GM11168 (cell line): ENCODE results near the gene CPNE7.

Experiments used
- in situ Hi-C: fragments of 300-500 bp; cut with MboI; formaldehyde crosslinking; loops from one replicate; pipeline ENCODE4 v1.12.0; 2022; ENCODE audit warnings: low sequenced_read_pairs; ENCODE audit not compliant: unreplicated experiment

Gene CPNE7

DNA sequence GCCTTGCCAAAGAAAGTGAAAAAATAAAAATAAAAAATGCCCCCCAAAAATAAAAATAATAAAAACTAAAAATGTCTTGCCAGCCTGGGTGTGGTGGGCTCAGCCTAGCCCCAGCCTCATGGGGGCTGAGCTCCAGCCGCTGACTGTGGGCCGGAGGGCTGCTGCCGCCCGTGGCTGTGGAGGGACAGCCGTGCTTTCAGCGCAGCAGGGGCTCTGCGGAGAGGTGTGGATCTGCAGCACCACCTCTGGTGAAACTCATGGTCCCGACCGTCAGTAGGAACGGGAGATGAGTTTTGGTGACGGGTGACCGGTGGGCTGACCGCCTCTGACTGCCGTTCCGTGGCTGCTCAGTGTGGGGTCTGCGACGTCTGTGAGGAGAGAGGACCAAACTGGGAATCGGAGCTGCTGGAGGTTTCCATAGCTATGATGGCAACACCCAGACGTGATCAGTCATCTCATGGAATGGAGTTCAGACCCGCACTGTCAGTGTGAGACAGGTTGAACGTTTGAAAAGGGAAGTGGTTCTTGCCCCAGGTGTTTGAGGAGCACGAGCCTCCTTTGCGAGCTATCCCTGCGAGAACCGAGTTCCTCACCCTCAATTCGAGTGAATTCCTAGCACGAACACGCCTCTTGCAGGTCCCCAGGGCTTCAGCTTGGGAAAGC, 27.1 kb upstream of the CPNE7 start:
- in situ Hi-C loops = no loop called here

- in situ Hi-C loops = no loop called here
Observed at GRCh38 chr16:89549007-89549700, 26.4 kb upstream of the CPNE7 start.

GRCh38 chr16:89550421-89551007, 25.0 kb upstream of the CPNE7 start:
- in situ Hi-C loops = no loop called here

DNA sequence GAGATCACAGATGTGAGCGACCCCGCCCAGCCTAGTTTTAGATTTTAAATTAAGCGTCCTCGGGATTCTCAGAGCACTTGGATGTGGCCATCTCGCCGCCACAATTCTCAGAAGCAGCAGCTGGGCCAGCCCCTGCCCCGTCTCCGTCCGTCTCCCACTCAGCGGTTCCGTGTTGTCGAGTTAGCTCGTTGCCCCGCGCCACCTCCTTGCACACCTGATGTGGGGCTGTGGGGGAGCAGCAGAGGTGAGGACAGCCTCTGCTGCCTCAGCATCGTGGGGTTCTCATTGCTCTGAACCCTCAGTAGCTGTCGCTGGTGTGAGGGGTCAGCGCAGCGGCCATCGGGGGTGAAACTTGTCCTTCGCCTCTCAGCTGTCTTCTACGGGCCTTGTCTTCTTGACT, 23.2 kb upstream of the CPNE7 start:
- in situ Hi-C loops = no loop called here

GRCh38 chr16:89552913-89553312, 22.6 kb upstream of the CPNE7 start:
- in situ Hi-C loops = no loop called here

- in situ Hi-C loops = no loop called here
Observed at GRCh38 chr16:89553733-89554132, 21.8 kb upstream of the CPNE7 start.

DNA sequence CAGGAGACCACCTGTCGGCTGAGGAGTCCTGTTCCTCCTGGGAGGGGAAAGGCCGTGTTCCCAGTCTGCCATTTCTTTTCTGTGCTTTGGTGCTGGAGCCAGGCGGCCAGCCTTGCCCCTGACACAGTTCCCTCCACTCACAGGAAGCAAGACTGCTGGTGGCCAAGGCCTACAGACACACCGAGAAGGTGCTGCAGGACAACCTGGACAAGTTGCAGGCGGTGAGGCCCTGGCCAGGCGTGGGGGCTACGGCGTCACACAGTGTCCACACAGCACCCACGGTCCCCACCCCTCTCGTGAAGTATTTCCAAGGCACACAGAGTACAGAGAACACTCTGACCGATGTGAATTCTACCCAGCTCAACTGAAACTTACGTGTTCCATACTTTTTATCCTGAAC, 21.2 kb upstream of the CPNE7 start:
- in situ Hi-C loops = no loop called here

- in situ Hi-C loops = no loop called here
Observed at GRCh38 chr16:89555265-89555664, 20.3 kb upstream of the CPNE7 start.

DNA sequence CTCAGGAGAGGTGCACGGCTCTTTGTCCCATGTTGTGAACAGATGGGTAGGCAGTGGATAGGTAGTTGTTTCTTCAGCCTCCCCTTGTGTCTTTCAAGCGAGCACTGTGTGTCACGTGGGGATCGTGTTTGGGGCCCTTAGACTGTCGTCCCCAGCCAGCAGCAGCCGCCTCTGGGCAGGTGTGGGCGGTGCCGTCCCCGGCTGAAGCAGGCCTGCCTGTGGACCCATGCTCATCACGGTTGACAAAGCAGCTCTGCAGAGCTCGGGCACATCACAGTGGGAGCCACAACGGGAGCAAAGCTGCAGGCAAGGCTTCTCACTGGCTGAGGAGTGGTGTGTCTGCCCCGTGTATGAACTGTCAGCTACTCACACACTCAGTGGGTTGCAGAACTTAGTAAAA, 19.8 kb upstream of the CPNE7 start:
- in situ Hi-C loops = no loop called here

GRCh38 chr16:89556750-89557689, 18.5 kb upstream of the CPNE7 start:
- in situ Hi-C loops = no loop called here

- in situ Hi-C loops = no loop called here
Observed at GRCh38 chr16:89557690-89558490, 17.7 kb upstream of the CPNE7 start.

- in situ Hi-C loops = loop anchor here (10.0 kb wide), 1 partner anchor 94 kb away; the partner anchor contains the start of genes CHMP1A and SPATA33
Observed at GRCh38 chr16:89560378-89561141, 15.0 kb upstream of the CPNE7 start, which contains the start of gene RPL13. Gene RPL13 (plus strand): TSS chr16:89560682. CDS start chr16:89560960, 278 bp downstream.

GRCh38 chr16:89561142-89561883, 14.2 kb upstream of the CPNE7 start:
- in situ Hi-C loops = loop anchor here (10.0 kb wide), 1 partner anchor 93 kb away; the partner anchor contains the start of genes CHMP1A and SPATA33

DNA sequence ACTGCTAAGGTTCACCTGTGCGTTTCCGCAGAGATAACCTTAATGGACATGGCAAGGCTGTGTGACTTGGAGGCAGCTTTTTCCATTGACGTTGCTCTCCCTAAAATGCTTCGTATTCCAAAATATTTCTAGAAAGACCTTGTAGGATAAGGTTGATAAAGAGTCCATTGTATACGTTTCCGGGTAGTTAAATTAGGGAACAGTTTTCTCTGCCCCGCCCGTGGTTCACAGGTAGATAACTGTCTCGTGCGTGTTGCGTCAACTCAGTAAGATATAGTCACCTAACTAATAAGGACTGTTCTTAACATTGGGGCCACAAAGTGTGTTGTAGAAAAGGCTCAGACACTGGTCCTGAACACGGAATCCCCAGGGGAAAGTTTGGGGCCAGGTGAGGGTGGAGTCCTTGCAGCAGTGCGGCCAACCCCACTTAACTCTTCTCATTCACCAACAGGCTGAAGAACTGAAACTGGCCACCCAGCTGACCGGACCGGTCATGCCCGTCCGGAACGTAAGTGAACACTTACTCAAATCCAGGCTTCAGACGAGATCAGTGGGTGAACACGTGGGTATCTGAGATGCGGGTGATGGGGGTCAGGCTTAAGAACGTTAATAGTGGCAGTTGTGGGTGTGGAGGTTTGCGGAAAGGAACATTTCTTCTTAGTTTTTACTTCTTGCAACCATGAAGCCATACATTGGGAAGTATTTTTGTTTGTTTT, 13.5 kb upstream of the CPNE7 start:
- in situ Hi-C loops = loop anchor here (10.0 kb wide), 1 partner anchor 93 kb away; the partner anchor contains the start of genes CHMP1A and SPATA33

DNA sequence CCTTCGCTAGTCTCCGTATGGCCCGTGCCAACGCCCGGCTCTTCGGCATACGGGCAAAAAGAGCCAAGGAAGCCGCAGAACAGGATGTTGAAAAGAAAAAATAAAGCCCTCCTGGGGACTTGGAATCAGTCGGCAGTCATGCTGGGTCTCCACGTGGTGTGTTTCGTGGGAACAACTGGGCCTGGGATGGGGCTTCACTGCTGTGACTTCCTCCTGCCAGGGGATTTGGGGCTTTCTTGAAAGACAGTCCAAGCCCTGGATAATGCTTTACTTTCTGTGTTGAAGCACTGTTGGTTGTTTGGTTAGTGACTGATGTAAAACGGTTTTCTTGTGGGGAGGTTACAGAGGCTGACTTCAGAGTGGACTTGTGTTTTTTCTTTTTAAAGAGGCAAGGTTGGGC, 12.6 kb upstream of the CPNE7 start:
- in situ Hi-C loops = loop anchor here (10.0 kb wide), 1 partner anchor 92 kb away; the partner anchor contains the start of genes CHMP1A and SPATA33

GRCh38 chr16:89563639-89564392, 11.7 kb upstream of the CPNE7 start:
- in situ Hi-C loops = loop anchor here (10.0 kb wide), 1 partner anchor 91 kb away; the partner anchor contains the start of genes CHMP1A and SPATA33
